Panc1 (cell line): Measurements from ENCODE around the gene PMP22.

Experiments
- CTCF ChIP-seq: fragments of 450-650 bp; IDR thresholded peaks from 2 replicates; pipeline ENCODE4 v1.5.1; 2017; ENCODE audit warnings: mild to moderate bottlenecking
- POLR2AphosphoS5 ChIP-seq: IDR thresholded peaks from 2 replicates; pipeline ENCODE4 v1.6.1; 2012; ENCODE audit warnings: mild to moderate bottlenecking, low read depth, low read length, moderate library complexity
- REST ChIP-seq, 2 experiments: IDR thresholded peaks; 2 replicates each; pipeline ENCODE4 v1.6.1; 2011 to 2012; ENCODE audit warnings: low read depth in 2 of 2, control low read depth in 1 of 2, low read length in 1 of 2, mild to moderate bottlenecking in 1 of 2, moderate library complexity in 1 of 2; ENCODE audit not compliant: insufficient read depth in 1 of 2
- SIN3A ChIP-seq: IDR thresholded peaks from 2 replicates; pipeline ENCODE4 v1.6.1; 2012; ENCODE audit warnings: low read depth, mild to moderate bottlenecking, low read length, moderate library complexity, borderline replicate concordance; ENCODE audit not compliant: insufficient read depth
- TCF7L2 ChIP-seq: IDR thresholded peaks from 2 replicates; pipeline ENCODE4 v1.6.1; 2011; ENCODE audit warnings: mild to moderate bottlenecking, low read depth, low read length, inconsistent platforms

- TF ChIP-seq CTCF (no peak), POLR2AphosphoS5 (no peak), REST (IDR thresholded peaks at IDR 0.05; ENCODE audit: insufficient read depth in 1 of 2, low read depth in 2 of 2, low read length in 1 of 2) (no peak), SIN3A (no peak), TCF7L2 (no peak)
Measured at GRCh38 chr17:15263206-15263579, 1.9 kb downstream of the PMP22 start.
